ENCODE measurements around the gene PCBP3. TPM values are rescaled to one million over a fixed set of nuclear protein-coding genes. Genes with fewer than 3 reads are reported as not detected.

PCBP3 gene
- total and polyA plus RNA-seq, 2 of the 8 experiments (the other 6 are each of a cell fraction or from before 2014, with no cell fraction given): 3.5 to 6.3 TPM

- Histone ChIP-seq H3K14ac (ENCODE audit: insufficient read length) (no peak overlapping the region), H4K5ac (ENCODE audit: insufficient read length, low read depth, low read length) (no peak overlapping the region), H3K18ac (ENCODE audit: extremely low read depth, low read length) (no peak overlapping the region), H2BK120ac (replicated peaks; ENCODE audit: low read depth, low read length) (no peak overlapping the region), H3K79me1 (ENCODE audit: low read depth, low read length) (no peaks in the 10 kb centered on the region), H3K4me3 (ENCODE audit: extremely low read depth in 1 of 4, insufficient read depth in 2 of 4, low read depth in 3 of 4, low read length in 4 of 4) (no peak overlapping the region), H3K9me3 (ENCODE audit: insufficient read depth in 2 of 2, low read depth in 1 of 2, low read length in 1 of 2) (no peaks in the 10 kb centered on the region), H4K8ac (ENCODE audit: extremely low read depth, insufficient read depth, low read length) (no peak overlapping the region), H3K27me3 (replicated peaks in 1 of 4; ENCODE audit: control insufficient read depth in 3 of 4, extremely low read depth in 1 of 4, insufficient read depth in 3 of 4, low read length in 3 of 4) (no peaks in the 10 kb centered on the region), H2AFZ (ENCODE audit: low read length) (no peak overlapping the region), H3K23me2 (ENCODE audit: low read depth, low read length) (peaks cover 5% of the 10 kb centered on the region; the same call in 1 of the 2 replicates), H3K79me2 (ENCODE audit: control insufficient read depth in 1 of 2, insufficient read depth in 2 of 2, low read length in 2 of 2) (no peaks in the 10 kb centered on the region), H3K4me1 (replicated peaks in 1 of 4; ENCODE audit: control insufficient read depth in 3 of 4, insufficient read depth in 4 of 4, low read length in 3 of 4) (peaks cover 0 to 8% (median 1%) of the 10 kb centered on the region in 4 experiments; a peak in 2 of 7 replicates), H2AK5ac (ENCODE audit: low read depth, low read length) (no peak overlapping the region), H3K4me2 (ENCODE audit: insufficient read depth in 1 of 2, low read depth in 2 of 2, low read length in 2 of 2) (no peak overlapping the region), H2BK15ac (ENCODE audit: low read length) (no peak overlapping the region), H3K36me3 (ENCODE audit: control insufficient read depth in 2 of 4, insufficient read depth in 4 of 4, low read length in 3 of 4) (no peaks in the 10 kb centered on the region), H3K23ac (ENCODE audit: insufficient read length) (no peak overlapping the region), H2BK12ac (ENCODE audit: low read depth, low read length) (no peak overlapping the region), H3K9ac (replicated peaks in 1 of 4; ENCODE audit: extremely low read depth in 1 of 4, low read depth in 3 of 4, low read length in 3 of 4) (no peak overlapping the region), H2BK5ac (ENCODE audit: low read depth, low read length) (no peak overlapping the region), H4K91ac (replicated peaks; ENCODE audit: insufficient read length, low read length) (no peak overlapping the region), H4K20me1 (replicated peaks in 1 of 2; ENCODE audit: control insufficient read depth in 1 of 2, insufficient read depth in 2 of 2, low read length in 2 of 2) (peaks cover 0 to 2% of the 10 kb centered on the region in 2 experiments), H3K56ac (replicated peaks; ENCODE audit: insufficient read length, low read depth, low read length) (no peak overlapping the region), H2BK20ac (ENCODE audit: low read length) (no peak overlapping the region), H3K27ac (ENCODE audit: low read depth, low read length) (no peak overlapping the region), H3K4ac (replicated peaks; ENCODE audit: insufficient read length, low read depth, low read length) (no peak overlapping the region)
- no peak for FAIRE-seq
- no peak for DNase-seq (ENCODE audit: low read depth in 1 of 2, low spot score in 2 of 2)
- 90% methylated on average over 11 of the region's 11 CpGs; no CpG with 5 or more reads in 1 of the 2 experiments for WGBS, 2 experiments (ENCODE audit: extremely low coverage in 1 of 2, insufficient coverage in 1 of 2, insufficient read length in 1 of 2, insufficient replicate concordance in 2 of 2, low coverage in 1 of 2, low lambda C conversion rate in 2 of 2, missing lambda C conversion rate in 1 of 2)
- ChIA-PET CTCF (ENCODE audit: partially characterized antibody) (interaction anchor here (0.6 to 1.5 kb wide), 4 partner anchors 13 to 221 kb away, joined by 3 to 4 read pairs (median 3); no protein-coding TSS in a partner anchor), POLR2A (ENCODE audit: partially characterized antibody) (interaction anchor here (0.6 to 1.2 kb wide), 2 partner anchors 263 to 279 kb away, joined by 3 read pairs; no protein-coding TSS in a partner anchor)
- TF ChIP-seq KDM4A (IDR thresholded peaks at IDR 0.05; ENCODE audit: low read depth, low read length, severe bottlenecking) (no peak), SAP30 (IDR thresholded peaks at IDR 0.05; ENCODE audit: insufficient read depth, insufficient replicate concordance, low read length) (no peak), SP4 (IDR thresholded peaks at IDR 0.05; ENCODE audit: low read length) (no peak)
These were observed 174.9 kb downstream of the PCBP3 start for GRCh38 chr21:45818276-45818903.
